HG02840 (cell line): ENCODE results near the gene ADAP2.
"Not testable (repeated sequence)": the region's sequence is repeated elsewhere in the genome, so short reads cannot be mapped to it uniquely, and the experiment has no call there.

ENCODE experiments used
- ATAC-seq: cut with Tn5 transposase; IDR thresholded peaks from one replicate; pipeline ENCODE4 v1.9.1; 2021; ENCODE audit warnings: mild to moderate bottlenecking, moderate library complexity, moderate number of reproducible peaks; ENCODE audit not compliant: unreplicated experiment, low FRiP score

Gene ADAP2, protein sequence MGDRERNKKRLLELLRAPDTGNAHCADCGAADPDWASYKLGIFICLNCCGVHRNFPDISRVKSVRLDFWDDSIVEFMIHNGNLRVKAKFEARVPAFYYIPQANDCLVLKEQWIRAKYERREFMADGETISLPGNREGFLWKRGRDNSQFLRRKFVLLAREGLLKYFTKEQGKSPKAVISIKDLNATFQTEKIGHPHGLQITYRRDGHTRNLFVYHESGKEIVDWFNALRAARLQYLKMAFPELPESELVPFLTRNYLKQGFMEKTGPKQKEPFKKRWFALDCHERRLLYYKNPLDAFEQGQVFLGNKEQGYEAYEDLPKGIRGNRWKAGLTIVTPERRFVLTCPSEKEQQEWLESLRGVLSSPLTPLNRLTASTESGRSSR

DNA sequence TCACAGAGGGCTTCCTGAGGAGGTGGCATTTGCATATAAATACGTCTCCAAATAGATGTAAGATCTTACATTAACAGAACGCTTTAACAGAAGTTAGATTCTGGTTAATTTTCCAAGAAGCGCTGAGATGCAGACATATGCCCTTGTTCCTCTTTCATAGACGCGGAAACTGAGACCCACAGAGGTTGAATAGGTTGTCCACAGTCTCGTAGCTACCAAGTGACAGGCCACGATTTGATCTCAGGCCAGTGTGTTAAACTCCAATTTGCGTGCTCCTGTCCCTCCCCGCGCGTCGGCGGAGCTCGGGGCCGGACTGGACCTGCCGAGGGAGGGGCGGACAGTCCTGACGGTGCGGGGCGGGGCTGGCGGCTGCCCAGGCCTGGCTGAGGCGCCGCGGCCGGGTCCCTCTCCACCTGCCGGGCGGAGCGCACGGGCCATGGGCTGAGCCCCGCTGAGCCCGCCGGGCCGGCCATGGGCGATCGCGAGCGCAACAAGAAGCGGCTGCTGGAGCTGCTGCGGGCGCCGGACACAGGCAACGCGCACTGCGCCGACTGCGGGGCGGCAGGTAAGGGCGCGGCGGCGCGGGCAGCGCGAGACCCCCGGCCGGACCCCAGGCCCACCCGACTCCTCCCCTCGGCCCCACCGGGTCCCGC, at the start of gene ADAP2:
TSS of gene ADAP2 (plus strand) at position 402 of the 653 bp plus-strand sequence. CDS start at position 472, 70 bp downstream.
- no peak for ATAC-seq

DNA sequence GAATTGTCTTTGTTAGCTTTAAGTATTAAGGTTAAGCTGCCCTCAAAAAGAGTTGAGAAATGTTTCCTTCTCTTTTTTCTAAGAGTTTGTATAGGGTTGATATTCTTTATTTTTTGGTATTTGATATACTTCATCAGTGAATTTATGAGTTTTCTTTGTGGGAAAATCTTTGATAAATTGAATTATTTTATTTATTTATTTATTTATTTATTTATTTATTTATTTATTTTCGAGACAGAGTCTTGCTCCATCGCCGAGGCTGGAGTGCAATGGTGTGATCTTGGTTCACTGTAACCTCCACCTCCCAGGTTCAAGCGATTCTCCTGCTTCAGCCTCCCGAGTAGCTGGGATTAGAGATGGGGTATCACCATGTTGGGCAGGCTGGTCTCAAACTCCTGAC, 35.6 kb upstream of the ADAP2 start:
- no peak for ATAC-seq

DNA sequence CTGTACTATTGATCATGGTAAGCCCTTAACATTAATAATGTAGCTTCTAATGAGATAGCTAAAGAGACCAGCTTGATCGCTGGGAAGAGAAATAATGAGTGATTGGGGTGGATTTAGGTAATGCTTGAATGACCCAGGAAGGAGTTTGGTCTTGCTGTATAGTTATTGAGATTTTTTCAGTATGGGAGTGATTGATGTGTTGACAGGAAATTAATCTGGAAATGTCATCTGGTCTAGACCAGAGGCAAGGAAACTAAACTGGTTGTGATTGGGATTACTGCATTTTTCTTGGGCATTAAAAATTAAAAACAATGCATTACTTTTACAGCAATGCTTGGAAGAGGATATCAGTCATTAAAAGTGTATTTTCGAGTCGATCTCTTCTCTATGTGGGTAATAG, 27.5 kb upstream of the ADAP2 start:
- ATAC-seq, result no peak

DNA sequence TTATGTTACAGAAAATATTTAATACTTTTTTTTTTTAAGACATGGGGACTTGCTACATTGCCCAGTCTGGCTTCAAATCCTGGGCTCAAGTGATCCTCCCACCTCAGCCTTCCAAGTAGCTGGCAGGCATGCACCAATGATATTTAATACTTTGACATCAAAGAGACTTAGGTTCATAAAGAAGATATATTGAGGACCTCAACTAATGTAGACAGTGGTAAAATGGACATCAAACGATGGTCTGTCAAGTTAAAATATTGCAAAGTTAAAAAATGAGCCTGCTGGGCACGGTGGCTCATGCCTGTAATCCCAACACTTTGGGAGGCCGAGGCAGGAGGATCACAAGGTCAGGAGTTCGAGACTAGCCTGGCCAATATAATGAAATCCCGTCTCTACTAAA, 24.4 kb upstream of the ADAP2 start:
- no peak for ATAC-seq

DNA sequence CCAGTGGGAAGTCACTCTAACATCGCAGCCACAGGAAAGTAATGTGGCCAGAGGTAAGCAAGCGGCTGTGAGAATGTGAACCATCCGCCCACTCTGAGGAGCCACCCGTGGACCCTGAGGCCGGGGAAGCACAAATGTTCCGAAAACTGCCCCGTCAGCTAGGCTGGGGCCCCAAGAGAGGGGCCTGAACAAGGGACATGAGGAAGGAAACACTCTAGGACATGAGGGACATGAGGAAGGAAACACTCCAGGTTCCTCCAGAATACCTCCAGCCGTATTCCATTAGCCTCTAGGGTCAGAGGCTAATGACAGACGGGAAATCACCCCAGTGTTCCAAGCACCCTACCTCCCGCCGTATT, 16.0 kb upstream of the ADAP2 start:
- peak; percentile 39 for ATAC-seq

DNA sequence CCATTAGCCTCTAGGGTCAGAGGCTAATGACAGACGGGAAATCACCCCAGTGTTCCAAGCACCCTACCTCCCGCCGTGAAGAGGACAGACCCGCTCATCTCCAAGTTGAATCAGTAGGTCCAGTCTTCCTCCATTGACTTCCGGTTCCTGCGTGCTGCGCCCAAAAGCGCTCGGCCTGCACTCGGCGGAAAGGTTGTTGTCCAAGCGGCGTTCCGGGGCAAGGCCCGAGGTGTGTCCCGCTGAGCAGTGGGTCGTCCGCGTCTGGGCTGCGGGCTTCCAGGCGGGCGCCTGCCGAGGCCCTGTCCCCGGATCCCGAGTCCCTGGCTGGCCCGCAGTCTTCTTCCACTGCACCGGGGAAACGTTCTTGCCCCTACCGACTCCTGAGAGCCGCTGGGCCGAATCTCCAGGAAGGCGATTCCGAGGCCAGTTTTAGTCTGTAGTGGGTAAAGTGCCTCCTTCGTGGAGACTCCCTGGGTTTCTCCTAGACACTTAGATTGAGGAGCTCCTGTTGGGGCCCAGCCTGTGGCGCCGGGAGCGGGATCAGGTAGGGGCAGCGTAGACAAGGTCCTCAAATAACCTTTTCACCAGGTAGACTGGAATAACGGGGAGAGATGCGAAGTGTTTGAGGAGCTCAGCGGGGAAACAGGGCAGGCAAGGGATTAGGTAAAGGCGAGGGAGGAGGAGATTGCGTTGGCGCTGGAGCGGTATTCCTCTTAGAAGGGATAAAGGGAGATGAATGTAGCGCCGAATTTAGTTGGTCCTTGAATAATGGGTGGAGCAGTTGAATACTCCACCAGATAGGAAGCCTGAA, 15.4 kb upstream of the ADAP2 start, which contains the start of gene TEFM:
TSS of gene TEFM (minus strand) at position 138 of the 811 bp plus-strand sequence. CDS start at position 98, 40 bp downstream.
- ATAC-seq, result peak; percentile 83

DNA sequence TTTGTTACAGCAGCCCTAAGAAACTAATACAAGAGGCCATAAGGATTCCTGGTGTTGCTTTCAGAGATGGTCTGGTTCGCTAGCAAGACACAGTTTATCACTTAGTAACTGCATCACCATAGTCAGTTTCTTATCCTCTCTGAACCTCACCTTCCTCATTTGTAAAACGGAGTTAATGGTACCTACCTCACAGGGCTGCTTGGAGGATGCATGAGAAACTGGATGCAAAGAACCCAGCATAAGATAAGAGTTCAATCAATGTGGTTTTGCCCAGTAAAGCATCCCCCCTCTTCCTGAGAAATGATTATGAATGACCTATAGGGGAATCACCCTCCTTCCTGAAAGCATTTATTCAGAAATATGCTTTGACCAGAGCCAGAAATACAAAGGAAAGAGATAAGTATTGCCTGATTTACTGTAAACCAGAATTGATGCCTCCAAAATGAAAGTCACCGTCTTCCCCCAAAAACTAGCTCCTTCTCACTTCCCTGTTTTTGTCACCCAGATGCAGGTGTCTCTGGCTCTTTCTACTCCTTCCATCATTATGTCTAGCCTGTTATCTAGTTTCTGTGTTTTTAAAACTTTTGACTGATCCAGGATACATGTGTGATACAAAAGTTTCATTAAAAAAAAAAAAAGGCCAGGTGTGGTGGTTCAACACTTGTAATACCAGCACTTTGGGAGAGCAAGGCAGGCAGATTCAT, 12.9 kb upstream of the ADAP2 start:
- no peak for ATAC-seq

DNA sequence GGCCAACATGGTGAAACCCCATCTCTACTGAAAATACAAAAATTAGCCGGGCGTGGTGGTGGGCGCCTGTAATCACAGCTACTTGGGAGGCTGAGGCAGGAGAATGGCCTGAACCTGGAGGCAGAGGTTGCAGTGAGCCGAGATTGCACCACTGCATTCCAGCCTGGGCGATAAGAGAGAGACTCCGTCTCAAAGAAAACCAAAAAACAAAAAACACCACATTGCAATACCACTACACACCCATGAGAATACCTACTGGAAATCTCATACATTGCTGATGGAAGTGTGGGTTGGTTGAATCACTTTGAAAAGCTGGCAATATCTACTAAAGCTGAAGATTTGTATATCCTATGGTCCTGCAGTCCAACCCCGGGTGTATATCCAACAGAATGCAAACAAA, 11.6 kb upstream of the ADAP2 start:
- not testable (repeated sequence) for ATAC-seq

DNA sequence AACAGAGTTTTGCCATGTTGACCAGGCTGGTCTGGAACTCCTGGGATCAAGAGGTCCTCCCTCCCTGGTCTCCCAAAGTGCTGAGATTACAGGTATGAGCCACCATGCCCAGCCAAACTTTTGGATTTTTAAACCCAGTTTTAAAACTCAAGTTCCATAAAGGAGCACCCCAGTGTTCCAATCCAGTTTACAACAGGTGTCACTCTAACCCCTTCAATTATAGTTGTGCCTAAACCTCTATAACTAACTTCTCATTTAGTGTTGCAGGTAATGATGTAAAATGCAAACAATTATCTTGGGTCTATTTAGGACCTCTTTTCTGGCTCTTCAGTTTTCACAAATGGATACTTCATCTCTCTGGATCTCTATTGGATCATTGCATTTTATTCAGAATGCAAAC, 7.8 kb upstream of the ADAP2 start:
- ATAC-seq, result no peak

DNA sequence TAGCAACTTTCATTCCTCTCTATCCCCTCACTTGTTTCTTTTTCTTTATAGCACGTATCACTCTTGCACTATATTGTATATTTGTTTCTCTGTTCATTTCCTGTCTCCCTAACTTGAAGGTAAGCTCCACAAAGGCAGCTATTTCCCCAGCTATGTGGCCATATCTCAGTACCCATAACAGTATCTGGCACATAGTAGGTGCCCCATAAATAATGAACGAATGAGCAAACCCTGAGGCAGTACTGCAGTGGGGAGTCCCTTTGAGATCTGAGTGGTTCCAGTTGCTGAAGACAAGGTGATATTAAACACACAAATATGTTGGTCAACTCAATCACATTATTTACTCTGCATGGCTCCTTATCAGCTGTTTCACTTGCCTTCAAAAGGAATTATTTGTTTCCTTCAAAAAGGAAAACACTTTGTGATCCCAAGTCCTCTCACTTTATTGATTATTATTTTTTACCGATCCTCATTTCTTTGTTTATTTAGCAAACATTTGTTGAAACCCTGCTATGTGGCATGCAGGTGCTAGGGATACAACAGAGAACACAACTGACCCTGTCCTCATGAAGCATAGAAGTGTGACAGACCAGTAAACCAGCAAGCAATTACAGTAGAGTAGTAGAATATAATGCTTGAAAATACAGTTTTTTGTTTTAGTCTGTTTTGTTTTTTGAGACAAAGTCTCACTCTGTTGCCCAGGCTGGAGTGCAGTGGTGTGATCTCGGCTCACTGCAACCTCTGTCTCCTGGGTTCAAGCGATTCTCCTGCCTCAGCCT, 5.7 kb upstream of the ADAP2 start:
- no peak for ATAC-seq

DNA sequence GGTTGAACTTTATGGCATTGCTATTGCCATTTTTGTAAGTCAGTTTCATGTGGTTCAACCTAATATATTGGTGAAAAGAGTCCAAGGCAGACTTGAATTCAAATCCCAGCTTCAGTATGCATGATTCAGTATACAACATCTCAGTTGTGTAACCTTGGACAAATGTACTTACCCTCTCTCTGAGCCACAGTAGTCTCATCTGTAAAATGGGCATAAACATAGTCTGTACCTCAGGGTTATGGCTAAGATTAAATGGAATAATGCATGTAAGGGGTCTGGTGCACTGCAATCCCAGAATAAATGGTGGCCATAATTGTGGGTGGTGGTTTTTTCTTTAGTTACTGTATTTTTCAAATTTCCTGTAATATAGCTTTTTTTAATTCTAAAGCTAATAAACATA, 4.7 kb upstream of the ADAP2 start:
- ATAC-seq, result no peak

DNA sequence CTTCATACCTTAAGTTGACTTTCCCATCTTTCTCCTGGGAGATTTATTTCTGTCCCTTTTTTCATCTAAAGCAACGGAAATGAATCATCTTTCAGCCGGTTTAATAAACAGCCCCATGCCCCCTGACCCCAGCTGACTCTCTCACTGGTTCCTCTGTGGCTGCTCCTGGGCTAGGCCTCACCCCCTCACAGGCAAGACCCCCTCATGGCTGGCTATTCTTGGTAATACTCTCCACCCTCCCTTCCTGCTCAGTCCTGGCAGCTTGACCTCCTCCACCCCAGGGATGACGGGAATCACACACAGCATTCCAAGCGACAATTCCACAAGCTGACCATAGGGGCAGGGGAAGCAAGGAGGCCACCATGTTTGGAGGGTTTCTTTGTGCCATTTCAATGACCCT, 1.5 kb upstream of the ADAP2 start:
- ATAC-seq, result no peak

DNA sequence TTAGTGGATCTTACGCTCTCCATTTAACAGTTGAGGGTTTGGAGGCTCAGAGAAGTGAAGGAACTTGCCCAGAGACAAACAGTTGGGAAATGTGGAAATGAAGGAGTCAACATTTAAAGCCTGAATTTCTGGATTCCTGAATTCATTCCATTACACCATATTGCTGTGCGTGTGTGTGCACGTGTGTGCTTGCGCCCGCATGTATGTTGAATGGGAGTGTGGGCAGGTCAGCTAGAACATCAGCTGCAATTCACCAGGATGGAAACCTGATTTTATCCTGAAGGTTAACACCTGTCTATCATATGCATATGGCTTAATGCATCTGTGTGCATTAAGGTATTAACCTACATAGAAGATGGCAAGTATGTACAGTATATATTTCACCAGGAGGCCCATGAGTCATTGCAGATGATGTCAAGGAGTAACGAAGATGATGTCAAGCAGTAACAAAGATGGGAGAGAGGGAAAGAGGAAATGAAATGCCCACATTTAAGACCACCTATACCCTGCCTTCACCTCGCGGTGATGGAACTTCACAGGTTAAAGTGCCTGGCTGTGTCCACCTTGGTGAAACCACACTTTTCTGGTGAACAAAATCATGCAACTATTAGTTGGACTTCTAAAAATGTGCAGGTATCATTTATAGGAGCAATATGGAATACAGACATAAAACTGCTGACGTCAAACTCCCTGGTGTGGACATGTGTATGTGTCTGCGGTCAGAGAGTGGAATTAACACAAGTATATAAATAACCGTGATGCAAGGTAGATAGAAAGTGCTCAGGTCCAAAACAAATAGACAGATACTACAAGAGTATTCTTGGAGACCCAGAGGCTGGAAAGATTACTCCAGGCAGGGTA, 832 bp upstream of the ADAP2 start:
- ATAC-seq, result no peak

DNA sequence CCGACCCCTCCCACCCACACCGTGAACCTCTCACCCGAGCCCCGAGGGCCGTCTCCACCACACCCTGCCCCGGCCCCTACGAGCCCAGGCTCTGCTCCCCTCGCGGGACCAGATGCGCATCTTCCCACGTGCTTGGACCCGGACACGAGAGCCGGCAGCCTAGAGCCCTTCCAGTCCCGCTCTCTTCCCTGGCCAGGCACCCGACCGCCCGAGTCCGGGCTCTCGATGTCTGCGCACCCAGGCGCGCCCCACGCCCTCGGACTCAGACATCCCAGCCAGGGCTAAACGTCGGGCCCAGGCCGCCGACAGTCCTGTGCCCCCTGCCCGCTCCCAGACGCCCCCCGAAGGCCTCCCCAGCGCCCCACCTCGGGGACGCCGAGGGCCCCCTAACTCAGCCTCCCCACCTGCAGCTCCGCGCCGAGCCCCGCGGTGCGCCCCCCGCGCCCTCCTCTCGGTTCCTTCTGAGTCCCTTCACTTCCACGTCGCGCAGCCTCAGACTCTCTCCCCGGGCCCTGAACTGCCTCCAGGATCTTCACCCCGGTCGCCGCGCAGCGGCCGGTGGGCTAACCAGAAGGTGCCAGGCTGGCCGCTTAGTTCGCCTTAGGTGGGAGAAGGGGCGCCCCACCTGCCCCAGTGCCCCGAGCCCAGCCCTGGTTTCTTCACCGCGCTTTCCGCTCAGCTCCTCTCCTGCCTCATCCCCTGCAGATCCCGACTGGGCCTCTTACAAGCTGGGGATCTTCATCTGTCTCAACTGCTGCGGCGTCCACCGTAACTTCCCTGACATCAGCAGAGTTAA, 688 bp downstream of the ADAP2 start:
- ATAC-seq, result no peak

DNA sequence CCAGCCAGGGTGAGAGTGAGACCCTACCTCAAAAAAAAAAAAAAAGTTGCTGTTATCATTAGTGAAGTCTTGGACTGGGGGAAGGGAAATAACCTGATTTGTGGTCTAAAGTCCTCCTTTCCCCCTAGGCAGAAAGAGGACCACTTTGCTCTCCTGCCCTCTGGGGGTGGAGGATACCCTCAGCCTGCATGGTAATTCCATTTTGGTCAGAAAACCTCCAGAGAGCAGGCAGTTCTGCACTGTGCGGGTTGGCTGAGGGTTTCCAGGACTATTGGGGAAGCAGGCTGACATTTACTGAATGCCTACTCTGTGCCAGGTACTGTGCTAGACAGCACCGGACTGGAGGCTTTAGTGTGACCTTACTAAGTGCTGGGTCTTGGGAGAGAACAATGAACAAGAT, 2.6 kb downstream of the ADAP2 start:
- no peak for ATAC-seq

DNA sequence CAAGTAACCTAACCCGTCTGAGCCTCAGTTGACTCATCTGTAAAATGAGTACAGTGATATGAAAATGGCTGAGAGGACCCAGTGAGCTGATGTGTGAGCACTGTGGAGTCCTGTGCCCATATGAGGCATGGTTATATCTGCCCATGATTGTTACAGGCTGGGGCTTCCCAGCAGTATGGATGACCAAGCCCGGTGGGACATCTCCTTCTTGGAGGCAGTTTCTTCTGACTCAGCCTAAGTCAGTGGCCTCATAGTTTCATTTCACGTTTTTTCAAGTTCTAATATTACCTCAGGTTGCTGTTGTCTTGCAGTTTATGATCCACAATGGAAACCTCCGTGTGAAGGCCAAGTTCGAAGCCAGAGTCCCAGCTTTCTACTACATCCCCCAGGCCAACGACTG, 4.8 kb downstream of the ADAP2 start:
- no peak for ATAC-seq

DNA sequence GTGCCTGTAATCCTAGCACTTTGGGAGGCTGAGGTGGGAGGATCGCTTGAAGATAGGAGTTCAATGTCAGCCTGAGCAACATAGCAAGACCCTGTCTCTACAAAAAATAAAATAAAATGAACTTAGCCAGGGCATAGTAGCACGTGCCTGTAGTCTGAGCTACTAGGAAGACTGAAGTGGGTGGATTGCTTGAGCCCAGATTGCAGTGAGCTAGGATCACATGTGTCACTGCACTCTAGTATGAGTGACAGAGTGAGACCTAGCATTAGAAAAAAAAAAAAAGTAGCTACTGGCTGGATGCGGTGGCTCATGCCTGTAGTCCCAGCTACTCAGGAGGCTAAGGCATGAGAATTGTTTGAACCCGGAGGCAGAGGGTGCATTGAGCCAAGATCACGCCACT, 6.0 kb downstream of the ADAP2 start:
- ATAC-seq, result no peak

DNA sequence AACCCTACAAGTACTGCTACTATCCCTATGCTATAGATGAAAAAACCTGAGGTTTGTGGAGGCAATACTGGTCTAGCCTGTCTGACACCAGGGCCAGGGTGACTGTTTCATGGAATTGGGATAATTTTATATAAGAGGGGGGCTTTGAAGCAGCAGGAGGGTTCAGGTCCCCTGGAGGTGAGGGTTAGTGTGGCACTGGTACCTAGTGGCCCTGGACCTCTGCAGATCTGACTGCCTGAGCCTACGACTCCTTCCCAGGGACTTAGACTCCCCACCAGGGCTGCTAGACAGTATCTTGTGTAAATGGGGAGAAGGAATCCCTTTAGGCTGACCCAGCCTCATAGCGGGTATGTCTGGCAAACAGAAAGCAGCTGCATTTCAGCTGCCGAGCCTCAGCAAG, 6.8 kb downstream of the ADAP2 start:
- ATAC-seq, result no peak
